HEK293T (cell line): ENCODE measurements around the gene TPO.
"Not testable (repeated sequence)": the region's sequence is repeated elsewhere in the genome, so short reads cannot be mapped to it uniquely, and the experiment has no call there.

Experiments
- CTCF ChIA-PET: fragments of 350-600 bp; formaldehyde crosslinking; extraction: SDS; loops from one replicate; lab custom pipeline; 2021; ENCODE audit warnings: antibody characterized with exemption, inconsistent platforms; lab: Yijun Ruan, JAX
- POLR2A ChIA-PET: fragments of 350-600 bp; formaldehyde crosslinking; extraction: SDS; loops from one replicate; lab custom pipeline; 2020; ENCODE audit warnings: antibody characterized with exemption, inconsistent platforms; lab: Yijun Ruan, JAX
- DNase-seq: peaks from one replicate; pipeline ENCODE4 v3.0.0; 2012; ENCODE audit warnings: mixed read lengths; ENCODE audit errors: extremely low spot score
- ARNT ChIP-seq: fragments of 450-650 bp; IDR thresholded peaks from 2 replicates; pipeline ENCODE4 v1.6.1; 2017; ENCODE audit warnings: mild to moderate bottlenecking
- BHLHE40 ChIP-seq: fragments of 450-650 bp; IDR thresholded peaks from 2 replicates; pipeline ENCODE4 v1.6.1; 2016; ENCODE audit warnings: mild to moderate bottlenecking, moderate library complexity, borderline replicate concordance
- CTBP1 ChIP-seq: fragments of 450-650 bp; IDR thresholded peaks from 2 replicates; pipeline ENCODE4 v1.6.1; 2016; ENCODE audit warnings: borderline replicate concordance
- ELF4 ChIP-seq: fragments of 450-650 bp; IDR thresholded peaks from 2 replicates; pipeline ENCODE4 v1.6.1; 2017; ENCODE audit warnings: antibody characterized with exemption
- FOXA1 ChIP-seq: fragments of 450-650 bp; IDR thresholded peaks from 2 replicates; pipeline ENCODE4 v1.6.1; 2016; ENCODE audit warnings: mild to moderate bottlenecking
- FOXK2 ChIP-seq: fragments of 450-650 bp; IDR thresholded peaks from 2 replicates; pipeline ENCODE4 v1.6.1; 2016; ENCODE audit warnings: mild to moderate bottlenecking
- FOXM1 ChIP-seq: fragments of 450-650 bp; IDR thresholded peaks from 2 replicates; pipeline ENCODE4 v1.6.1; 2017; ENCODE audit warnings: mild to moderate bottlenecking, borderline replicate concordance
- HDGF ChIP-seq: fragments of 450-650 bp; IDR thresholded peaks from 2 replicates; pipeline ENCODE4 v1.6.1; 2017; ENCODE audit warnings: antibody characterized with exemption, borderline replicate concordance
- L3MBTL2 ChIP-seq: fragments of 450-650 bp; conservative IDR thresholded peaks from 2 replicates; pipeline ENCODE4 v1.6.1; 2016; ENCODE audit warnings: mild to moderate bottlenecking
- LEF1 ChIP-seq: fragments of 450-650 bp; IDR thresholded peaks from 2 replicates; pipeline ENCODE4 v1.6.1; 2017; ENCODE audit warnings: mild to moderate bottlenecking, borderline replicate concordance
- NFRKB ChIP-seq: fragments of 450-650 bp; IDR thresholded peaks from 2 replicates; pipeline ENCODE4 v1.6.1; 2016; ENCODE audit warnings: mild to moderate bottlenecking, moderate library complexity
- PKNOX1 ChIP-seq: fragments of 450-650 bp; IDR thresholded peaks from 2 replicates; pipeline ENCODE4 v1.6.1; 2016
- SP1 ChIP-seq: fragments of 450-650 bp; IDR thresholded peaks from 2 replicates; pipeline ENCODE4 v1.6.1; 2017
- SUZ12 ChIP-seq: fragments of 450-650 bp; IDR thresholded peaks from 2 replicates; pipeline ENCODE4 v1.6.1; 2016; ENCODE audit warnings: mild to moderate bottlenecking
- TARDBP ChIP-seq: fragments of 450-650 bp; IDR thresholded peaks from 2 replicates; pipeline ENCODE4 v1.6.1; 2016
- ZNF384 ChIP-seq: fragments of 450-650 bp; IDR thresholded peaks from 2 replicates; pipeline ENCODE4 v1.6.1; 2016

Gene TPO

DNA sequence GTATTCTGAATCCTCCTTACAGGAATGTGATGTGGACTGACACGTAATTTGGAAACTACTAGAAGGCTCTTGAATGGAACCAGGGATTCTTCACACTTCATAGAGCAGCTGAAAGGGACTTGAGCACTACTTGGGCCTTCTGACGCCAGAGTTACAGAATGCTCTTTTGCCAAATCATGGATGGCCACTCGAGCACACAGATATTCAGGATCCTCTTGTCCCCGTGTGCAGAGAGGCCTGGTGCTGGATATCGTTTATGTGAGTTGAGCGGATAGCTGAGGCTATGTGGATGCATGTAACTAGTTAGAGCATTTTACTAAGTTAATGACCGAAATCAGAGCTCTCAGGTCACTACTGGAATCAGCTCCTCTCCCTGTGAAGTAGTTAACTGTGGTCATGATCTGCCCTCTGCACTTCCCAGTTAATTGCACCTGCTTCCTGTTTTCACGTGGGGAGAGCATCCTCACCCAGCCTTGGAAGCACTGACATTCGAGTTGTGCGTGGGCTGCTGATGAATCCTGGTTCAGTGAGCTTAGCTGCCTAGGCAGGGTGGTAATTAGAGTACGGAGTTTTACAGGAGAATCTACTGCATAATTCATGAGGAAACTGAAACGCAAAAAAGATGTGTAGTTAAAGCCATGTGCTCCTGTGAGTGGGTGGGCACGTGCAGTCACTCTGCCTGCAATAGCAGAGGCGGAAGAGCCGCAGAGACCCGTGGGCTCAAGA is 5.2 kb upstream of the TPO start:
- TF ChIP-seq ARNT, result no peak
- TF ChIP-seq PKNOX1, result no peak
- no peak for TF ChIP-seq NFRKB
- TF ChIP-seq FOXA1, result no peak
- TF ChIP-seq ELF4, result no peak
- TF ChIP-seq TARDBP, result no peak
- no peak for DNase-seq
- POLR2A ChIA-PET, result no interaction called here
- CTCF ChIA-PET, result no interaction called here

- CTCF ChIA-PET, result no interaction called here
- TF ChIP-seq PKNOX1 (no peak), SP1 (no peak)
- no peak for DNase-seq
Observed at GRCh38 chr2:1414121-1414520, 858 bp downstream of the TPO start.

DNA sequence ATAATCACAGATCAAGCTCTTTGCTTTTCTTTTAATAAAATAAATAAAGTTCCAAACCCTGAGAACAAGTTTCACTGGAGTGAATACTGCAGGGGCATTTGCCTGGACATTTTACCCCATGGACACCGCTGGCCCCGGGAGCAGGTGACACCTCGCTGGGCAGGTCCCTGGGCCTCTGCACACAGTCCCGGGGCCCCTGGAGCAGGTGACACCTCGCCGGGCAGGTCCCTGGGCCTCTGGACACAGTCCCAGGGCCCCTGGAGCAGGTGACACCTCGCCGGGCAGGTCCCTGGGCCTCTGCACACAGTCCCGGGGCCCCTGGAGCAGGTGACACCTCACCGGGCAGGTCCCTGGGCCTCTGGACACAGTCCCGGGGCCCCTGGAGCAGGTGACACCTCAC is 1.6 kb downstream of the TPO start:
- POLR2A ChIA-PET, CTCF ChIA-PET: not testable (repeated sequence)

More at GRCh38 chr2:1414121-1414520, 858 bp downstream of the TPO start:
- POLR2A ChIA-PET, result no interaction called here

DNA sequence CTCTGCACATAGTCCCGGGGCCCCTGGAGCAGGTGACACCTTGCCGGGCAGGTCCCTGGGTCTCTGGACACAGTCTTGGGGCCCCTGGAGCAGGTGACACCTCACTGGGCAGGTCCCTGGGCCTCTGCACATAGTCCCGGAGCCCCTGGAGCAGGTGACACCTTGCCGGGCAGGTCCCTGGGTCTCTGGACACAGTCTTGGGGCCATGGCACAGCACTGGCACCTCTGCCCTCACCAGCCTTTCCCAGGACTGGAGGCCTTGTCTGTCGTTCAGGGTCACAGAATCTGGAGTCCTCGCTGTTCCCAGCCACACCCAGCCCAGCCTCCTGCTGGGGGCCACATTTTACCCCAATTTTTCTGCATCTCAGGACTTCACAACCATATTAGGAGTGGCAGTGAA is 2.2 kb downstream of the TPO start:
- ChIA-PET POLR2A (no interaction called here), CTCF (no interaction called here)
- no peak for DNase-seq
- TF ChIP-seq CTBP1 (no peak), BHLHE40 (no peak), FOXK2 (no peak), HDGF (no peak), ELF4 (no peak), SUZ12 (no peak), L3MBTL2 (no peak), FOXA1 (no peak), LEF1 (no peak), ARNT (no peak), FOXM1 (no peak)

More for the DNA sequence above, 1.6 kb downstream of the TPO start:
- DNase-seq, result not testable (repeated sequence)

DNA sequence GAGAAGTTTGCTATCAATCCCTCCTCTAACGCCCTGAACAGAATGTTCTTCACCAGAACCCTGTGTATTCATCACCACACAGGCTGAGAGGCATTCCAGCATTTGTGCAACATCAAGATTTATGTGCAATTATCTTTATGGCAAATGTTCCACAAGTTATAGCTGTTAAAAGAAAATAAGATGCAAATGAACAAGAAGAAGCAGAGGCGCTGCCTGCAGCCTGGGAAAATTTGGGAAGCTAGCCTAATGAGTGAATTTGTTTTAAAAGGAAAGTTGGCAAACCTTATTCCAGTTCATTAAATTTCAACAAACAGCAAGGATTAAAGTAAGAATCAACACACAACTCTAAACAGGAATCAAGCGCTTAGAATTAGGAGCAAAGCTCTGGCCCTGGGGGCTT is 5.3 kb downstream of the TPO start:
- ChIA-PET CTCF (no interaction called here), POLR2A (no interaction called here)
- TF ChIP-seq PKNOX1, result no peak
- no peak for DNase-seq

DNA sequence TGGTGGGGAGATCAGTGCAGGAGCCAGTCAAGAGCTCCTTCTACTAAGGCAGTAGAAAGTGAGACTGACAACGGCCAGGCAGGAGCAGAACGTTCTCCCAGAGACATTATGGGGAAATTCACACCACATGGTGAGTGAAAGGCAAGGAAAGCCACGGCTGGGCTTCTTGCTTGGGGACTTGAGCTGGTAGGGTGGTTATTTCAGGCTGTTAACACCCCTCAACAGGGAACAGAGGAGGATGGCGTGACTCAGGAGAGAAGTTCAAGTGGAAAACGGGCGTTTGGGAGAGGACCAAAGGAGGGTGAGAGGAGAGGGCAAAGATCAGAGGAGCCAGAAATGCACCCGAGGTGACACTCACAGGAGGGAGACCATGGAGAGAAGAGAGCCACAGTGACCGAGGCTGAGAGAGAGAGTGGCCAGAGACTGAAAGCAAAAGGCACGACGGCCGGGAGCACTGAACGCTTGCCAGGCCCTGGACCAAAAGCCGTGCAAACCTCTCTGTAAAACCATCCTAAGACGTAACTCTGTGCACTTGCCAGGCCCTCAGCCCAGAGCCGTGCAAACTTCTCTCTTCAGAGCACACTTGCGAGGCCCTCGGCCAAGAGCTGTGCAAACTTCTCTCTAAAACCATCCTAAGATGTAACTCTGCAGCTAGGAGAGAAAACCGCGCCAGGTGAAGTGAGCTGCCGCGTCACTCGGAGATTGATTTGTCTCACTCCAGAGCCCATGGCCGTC is 7.7 kb downstream of the TPO start:
- ChIA-PET POLR2A (no interaction called here), CTCF (no interaction called here)
- TF ChIP-seq FOXK2 (no peak), ZNF384 (no peak), SUZ12 (no peak), PKNOX1 (no peak), FOXA1 (no peak), BHLHE40 (no peak), SP1 (no peak), LEF1 (no peak), ELF4 (no peak)

GRCh38 chr2:1421731-1422130 is 8.5 kb downstream of the TPO start:
- POLR2A ChIA-PET, result no interaction called here
- no peak for DNase-seq
- no peak for TF ChIP-seq ZNF384
- no peak for TF ChIP-seq ARNT
- no peak for TF ChIP-seq FOXA1
- no peak for TF ChIP-seq TARDBP
- TF ChIP-seq BHLHE40, result no peak
- TF ChIP-seq LEF1, result no peak
- TF ChIP-seq FOXM1, result no peak
- TF ChIP-seq FOXK2, result no peak
- no peak for TF ChIP-seq NFRKB
- no peak for TF ChIP-seq HDGF
- TF ChIP-seq SUZ12, result no peak
- TF ChIP-seq CTBP1, result no peak
- no peak for TF ChIP-seq SP1
- no peak for TF ChIP-seq PKNOX1
- no peak for TF ChIP-seq L3MBTL2
- no peak for TF ChIP-seq ELF4
- CTCF ChIA-PET, result no interaction called here

More for the DNA sequence above, 7.7 kb downstream of the TPO start:
- no peak for DNase-seq
